Sigmoid colon (tissue), 7 donors: Measurements from ENCODE around the gene KRTAP10-5. TPM values are rescaled to one million over a fixed set of nuclear protein-coding genes. Genes with fewer than 3 reads are reported as not detected.

Experiments
- DNase-seq: peaks from one replicate; pipeline ENCODE4 v3.0.0-alpha.2; 2019
- H3K27ac ChIP-seq, 4 donors: fragments of 200-600 bp; sonication (generic); one replicate each; pipeline ENCODE4 v1.5.1; 2016 to 2019; ENCODE audit warnings: mild to moderate bottlenecking in 1 of 4
- H3K27me3 ChIP-seq, 3 donors: fragments of 200-600 bp; sonication (generic); one replicate each; pipeline ENCODE4 v1.5.1; 2019; ENCODE audit warnings: mild to moderate bottlenecking in 1 of 3
- H3K36me3 ChIP-seq, 4 donors: fragments of 200-600 bp; sonication (generic); one replicate each; pipeline ENCODE4 v1.5.1; 2016 to 2019
- H3K4me1 ChIP-seq, 4 donors: fragments of 200-600 bp; sonication (generic); one replicate each; pipeline ENCODE4 v1.5.1; 2017 to 2019
- H3K4me3 ChIP-seq, 4 donors: fragments of 200-600 bp; sonication (generic); one replicate each; pipeline ENCODE4 v1.5.1; 2017 to 2019; ENCODE audit warnings: mild to moderate bottlenecking in 2 of 4, moderate library complexity in 1 of 4
- H3K9me3 ChIP-seq, 4 donors: fragments of 200-600 bp in 3 of 4; sonication (generic) in 3 of 4; one replicate each; pipeline versions ENCODE4 v1.5.1 to v1.6.1; 2013 to 2019
- CTCF ChIP-seq, 4 experiments: fragments of 450-650 bp in 3 of 4; fragments of 200-600 bp in 1 of 4; IDR thresholded peaks; one replicate each; pipeline ENCODE4 v1.5.1; 2016 to 2019; ENCODE audit warnings: antibody characterized with exemption in 4 of 4, mild to moderate bottlenecking in 3 of 4, moderate library complexity in 2 of 4
- EP300 ChIP-seq, 4 donors: sonication (generic); formaldehyde crosslinking; IDR thresholded peaks; one replicate each; pipeline ENCODE4 v1.6.1; 2017; ENCODE audit warnings: antibody characterized with exemption in 4 of 4
- POLR2A ChIP-seq, 2 donors: fragments of 450-650 bp; IDR thresholded peaks; one replicate each; pipeline ENCODE4 v1.6.1; 2016; ENCODE audit warnings: antibody characterized with exemption in 2 of 2, mild to moderate bottlenecking in 2 of 2, moderate library complexity in 2 of 2
- POLR2AphosphoS5 ChIP-seq, 4 donors: sonication (generic); formaldehyde crosslinking; IDR thresholded peaks; one replicate each; pipeline ENCODE4 v1.6.1; 2017; ENCODE audit warnings: antibody characterized with exemption in 4 of 4
- WGBS, 2 donors: extraction: QIAGEN DNeasy Blood & Tissue Kit; methylation state at CpG; one replicate each; pipeline ENCODE4 v1.1.7; 2013; 5-methylcytosine and 5-hydroxymethylcytosine counted together
- intact Hi-C: fragments of 100-400 bp; cut with DNase I; formaldehyde crosslinking; loops from one replicate; pipeline ENCODE4 v1.15.1; 2023
- polyA plus RNA-seq, 3 donors: library from polyadenylated mRNA; stranded (reverse); fragments of 200-250 nt; gene quantifications; one replicate each; pipeline ENCODE4 v1.2.3, GENCODE V29; 2013
- total RNA-seq, 4 donors: library from RNA; depleted of rRNA; stranded (reverse); fragments of >200 nt; gene quantifications; one replicate each; pipeline ENCODE4 v1.1.0, GENCODE V29; 2016
- donor health status: healthy with polysubstance abuse.
- donor health status: Bipolar disorder and iron deficiency.
- donor health status: healthy.

Gene KRTAP10-5
- total and polyA plus RNA-seq, 7 donors, result not detected

- Histone ChIP-seq H3K27ac (no peak overlapping the region), H3K4me1 (no peaks in the 10 kb centered on the region), H3K27me3 (peaks cover 0 to 10% (median 0%) of the 10 kb centered on the region in 3 donors), H3K4me3 (no peak overlapping the region), H3K36me3 (no peaks in the 10 kb centered on the region), H3K9me3 (peaks cover 0 to 11% (median 3%) of the 10 kb centered on the region in 4 donors)
- WGBS, 2 donors, result 61 to 73% methylated on average over 14 of the region's 14 CpGs
- intact Hi-C loops, result no loop called here
- no peak for TF ChIP-seq POLR2A (IDR thresholded peaks at IDR 0.05)
- no peak for TF ChIP-seq EP300 (IDR thresholded peaks at IDR 0.05)
- no peak for TF ChIP-seq POLR2AphosphoS5 (IDR thresholded peaks at IDR 0.05)
- no peak for TF ChIP-seq CTCF (IDR thresholded peaks at IDR 0.05)
- DNase-seq, result peak; percentile 46
Measured at GRCh38 chr21:44539046-44539445, 41.4 kb downstream of the KRTAP10-5 start.

- no peak overlapping the region for H3K27ac ChIP-seq
- intact Hi-C loops, result no loop called here
- H3K4me1 ChIP-seq, result no peaks in the 10 kb centered on the region
- peak; percentile 39 for DNase-seq
- TF ChIP-seq POLR2AphosphoS5 (IDR thresholded peaks at IDR 0.05) (no peak), POLR2A (IDR thresholded peaks at IDR 0.05) (no peak), CTCF (IDR thresholded peaks at IDR 0.05) (no peak), EP300 (IDR thresholded peaks at IDR 0.05) (no peak)
- H3K27me3 ChIP-seq, result peaks cover 0 to 10% (median 0%) of the 10 kb centered on the region in 3 donors
- H3K36me3 ChIP-seq, result no peaks in the 10 kb centered on the region
- 90 to 93% methylated on average over 33 of the region's 33 CpGs for WGBS, 2 donors
- peaks cover 0 to 8% (median 3%) of the 10 kb centered on the region in 4 donors for H3K9me3 ChIP-seq
- H3K4me3 ChIP-seq, result no peak overlapping the region
Measured at GRCh38 chr21:44537930-44538911, 42.2 kb downstream of the KRTAP10-5 start.

DNA sequence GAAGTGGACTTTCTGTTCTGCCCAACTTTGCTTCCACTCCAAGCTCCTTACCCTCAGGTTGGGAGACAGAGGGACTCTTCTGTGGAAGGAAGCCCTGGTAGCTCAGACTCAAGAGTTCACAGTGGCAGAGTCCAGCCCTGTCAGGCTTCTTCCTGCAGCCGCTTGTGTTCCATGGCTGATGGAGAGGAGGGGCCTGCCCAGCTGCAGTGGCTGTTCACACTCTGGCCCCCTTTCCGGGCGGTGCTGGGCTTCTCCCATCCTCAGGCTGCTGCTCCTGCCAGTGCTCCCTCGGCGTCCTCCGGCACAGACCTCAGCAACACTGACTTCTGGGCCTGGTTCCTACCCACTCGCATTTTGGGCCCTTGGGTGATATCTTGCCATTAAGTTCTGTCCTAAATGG lies 44.4 kb downstream of the KRTAP10-5 start:
- no peak overlapping the region for H3K27ac ChIP-seq
- WGBS, 2 donors, result 67 to 74% methylated on average over 7 of the region's 7 CpGs
- peaks cover 0 to under 1% (median 0%) of the 10 kb centered on the region in 4 donors for H3K9me3 ChIP-seq
- H3K36me3 ChIP-seq, result no peaks in the 10 kb centered on the region
- TF ChIP-seq EP300 (IDR thresholded peaks at IDR 0.05) (no peak), POLR2A (IDR thresholded peaks at IDR 0.05) (no peak), CTCF (IDR thresholded peaks at IDR 0.05) (no peak), POLR2AphosphoS5 (IDR thresholded peaks at IDR 0.05) (no peak)
- H3K4me3 ChIP-seq, result no peak overlapping the region
- no peak for DNase-seq
- H3K27me3 ChIP-seq, result peaks cover 0 to 23% (median 0%) of the 10 kb centered on the region in 3 donors
- intact Hi-C loops, result no loop called here
- no peaks in the 10 kb centered on the region for H3K4me1 ChIP-seq

DNA sequence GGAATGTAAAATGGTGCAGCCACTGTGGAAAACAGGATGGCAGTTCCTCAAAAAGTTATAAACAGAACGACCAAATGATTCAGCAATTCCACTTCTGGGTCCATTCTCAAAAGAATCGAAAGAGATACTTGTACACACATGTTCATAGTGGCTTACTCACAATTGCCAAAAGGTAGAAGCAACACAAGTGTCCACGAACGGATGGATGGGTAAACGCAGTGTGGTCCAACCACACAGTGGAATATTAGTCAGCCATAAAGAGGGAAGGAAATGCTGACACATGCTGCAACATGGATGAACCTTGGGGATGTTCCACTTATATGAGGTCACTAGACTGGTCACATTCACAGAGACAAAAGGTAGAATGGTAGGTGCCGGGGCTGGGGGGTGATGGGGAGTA lies 45.7 kb downstream of the KRTAP10-5 start:
- peak; percentile 24 for DNase-seq
- Histone ChIP-seq H3K36me3 (no peaks in the 10 kb centered on the region), H3K27me3 (peaks cover 0 to 27% (median 0%) of the 10 kb centered on the region in 3 donors), H3K9me3 (no peaks in the 10 kb centered on the region), H3K4me1 (no peaks in the 10 kb centered on the region), H3K4me3 (no peak overlapping the region), H3K27ac (no peak overlapping the region)
- TF ChIP-seq POLR2A (IDR thresholded peaks at IDR 0.05), result no peak
- no peak for TF ChIP-seq EP300 (IDR thresholded peaks at IDR 0.05)
- no peak for TF ChIP-seq POLR2AphosphoS5 (IDR thresholded peaks at IDR 0.05)
- TF ChIP-seq CTCF (IDR thresholded peaks at IDR 0.05), result no peak
- WGBS, 2 donors, result 91% methylated on average over 6 of the region's 6 CpGs
- intact Hi-C loops, result no loop called here
